ENCODE data around the gene NBDY.
"Not testable (repeated sequence)": the region's sequence is repeated elsewhere in the genome, so short reads cannot be mapped to it uniquely, and the experiment has no call there.

NBDY gene

DNA sequence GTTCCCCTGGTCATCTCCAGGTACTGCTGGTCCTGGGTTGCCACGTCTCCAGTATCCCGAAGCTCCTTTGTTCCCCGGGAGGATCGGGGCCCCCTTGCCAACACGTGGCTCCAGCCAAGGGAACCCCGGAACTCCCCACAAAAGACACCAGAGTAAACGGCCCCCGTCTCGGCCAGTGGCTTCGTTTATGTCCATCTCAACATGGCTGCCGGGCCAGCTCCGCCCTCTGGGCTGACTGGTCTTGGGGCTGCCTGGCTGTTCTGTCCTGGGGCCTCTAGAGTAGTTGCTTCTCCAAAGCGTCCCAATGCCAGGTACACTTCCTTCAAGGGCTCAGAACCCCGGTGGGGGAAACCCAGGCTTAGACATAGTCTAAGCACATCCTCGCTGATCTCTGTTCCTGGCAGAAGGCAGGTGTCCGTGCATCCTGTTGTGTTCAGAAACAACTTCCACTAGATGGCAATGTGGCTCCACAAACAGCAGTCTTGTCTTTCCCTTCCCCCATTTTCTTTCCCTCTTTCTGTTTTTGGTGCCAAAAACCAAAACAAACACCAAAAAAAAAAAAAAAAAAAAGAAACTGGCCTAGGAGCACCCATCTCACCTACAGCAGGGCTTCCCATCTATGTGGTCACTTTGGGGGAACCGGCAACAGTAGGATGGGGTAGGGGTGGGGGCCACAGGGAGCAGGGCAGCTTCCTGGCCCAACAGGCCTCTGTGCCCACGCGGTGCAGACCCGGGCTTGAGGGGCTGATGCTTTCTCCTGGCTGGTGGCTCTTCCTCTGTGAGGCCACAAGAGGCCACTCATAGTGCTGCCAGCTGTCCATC lies 35.3 kb downstream of the NBDY start:
- DNase-seq (ENCODE audit: low spot score), result peak; percentile 62

GRCh38 chrX:56764975-56765791 lies 36.1 kb downstream of the NBDY start:
- no peak for DNase-seq (ENCODE audit: low spot score)

DNA sequence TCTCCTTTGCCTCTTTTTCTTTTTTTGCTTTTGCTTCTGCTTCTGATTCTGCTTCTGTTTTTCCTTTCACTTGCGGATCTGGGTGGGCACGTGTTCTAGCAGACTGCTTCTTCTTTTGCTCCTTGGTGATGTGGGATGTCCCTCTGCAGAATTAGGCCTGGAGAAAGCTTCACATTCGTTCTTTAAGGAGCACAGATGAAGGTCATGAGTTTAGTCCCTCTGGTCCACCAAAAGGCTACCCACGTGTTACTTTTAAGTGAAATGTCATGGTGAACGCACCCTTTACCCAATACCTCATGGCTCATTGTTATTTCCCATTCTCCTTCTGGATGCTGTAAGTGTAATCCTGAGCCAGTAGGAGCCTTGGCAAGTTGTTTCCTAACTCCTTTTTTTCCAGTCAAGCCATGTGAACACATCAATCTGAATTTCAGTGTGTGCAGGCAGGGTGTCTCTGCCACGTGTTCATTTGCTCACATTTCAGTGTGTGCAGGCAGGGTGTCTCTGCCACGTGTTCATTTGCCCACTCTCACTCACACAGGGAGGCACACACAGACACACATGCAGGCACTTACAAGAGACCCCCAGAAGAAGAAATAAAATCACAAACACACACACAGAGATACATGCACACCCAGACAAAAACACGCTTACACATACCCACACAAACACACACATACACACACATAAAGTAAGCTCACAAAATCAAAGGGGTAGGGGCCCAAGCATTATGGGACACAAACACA lies 36.9 kb downstream of the NBDY start:
- no peak for DNase-seq (ENCODE audit: low spot score)

GRCh38 chrX:56766554-56767347 lies 37.7 kb downstream of the NBDY start:
- no peak for DNase-seq (ENCODE audit: low spot score)

GRCh38 chrX:56767348-56768119 lies 38.5 kb downstream of the NBDY start:
- not testable (repeated sequence) for DNase-seq (ENCODE audit: low spot score)

DNA sequence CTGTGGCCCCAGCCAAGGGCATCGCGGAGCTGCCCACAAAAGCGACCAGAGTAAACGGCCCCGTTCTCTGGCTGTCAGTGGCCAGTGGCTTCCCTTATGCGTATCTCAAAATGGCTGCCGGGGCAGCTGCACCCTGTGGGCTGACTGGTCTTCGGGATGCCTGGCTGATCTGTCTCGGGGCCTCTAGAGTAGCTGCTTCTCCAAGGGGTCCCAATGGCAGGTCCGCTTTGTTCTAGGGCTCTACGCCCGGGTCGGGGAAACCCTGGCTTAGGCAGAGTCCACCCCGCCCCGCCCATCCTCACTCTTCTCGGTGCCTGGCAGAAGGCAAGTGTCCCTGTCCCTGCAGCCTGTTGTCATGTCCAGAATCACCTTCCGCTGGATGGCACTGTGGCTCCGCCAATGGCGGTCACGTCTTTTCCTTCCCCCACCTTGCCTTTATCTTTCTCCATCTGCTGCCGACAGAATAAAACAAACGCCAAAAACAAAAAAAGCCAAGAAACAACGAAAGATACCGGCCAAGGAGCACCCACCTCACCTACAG lies 39.1 kb downstream of the NBDY start:
- not testable (repeated sequence) for DNase-seq (ENCODE audit: low spot score)

- DNase-seq (ENCODE audit: low spot score), result not testable (repeated sequence)
These were observed 43.9 kb downstream of the NBDY start for GRCh38 chrX:56772675-56773521.

GRCh38 chrX:56773522-56774060 lies 44.5 kb downstream of the NBDY start:
- not testable (repeated sequence) for DNase-seq (ENCODE audit: low spot score)

GRCh38 chrX:56778099-56778923 lies 49.3 kb downstream of the NBDY start:
- not testable (repeated sequence) for DNase-seq (ENCODE audit: low spot score)

- not testable (repeated sequence) for DNase-seq (ENCODE audit: low spot score)
These were observed 50.0 kb downstream of the NBDY start for GRCh38 chrX:56778924-56779468.

DNA sequence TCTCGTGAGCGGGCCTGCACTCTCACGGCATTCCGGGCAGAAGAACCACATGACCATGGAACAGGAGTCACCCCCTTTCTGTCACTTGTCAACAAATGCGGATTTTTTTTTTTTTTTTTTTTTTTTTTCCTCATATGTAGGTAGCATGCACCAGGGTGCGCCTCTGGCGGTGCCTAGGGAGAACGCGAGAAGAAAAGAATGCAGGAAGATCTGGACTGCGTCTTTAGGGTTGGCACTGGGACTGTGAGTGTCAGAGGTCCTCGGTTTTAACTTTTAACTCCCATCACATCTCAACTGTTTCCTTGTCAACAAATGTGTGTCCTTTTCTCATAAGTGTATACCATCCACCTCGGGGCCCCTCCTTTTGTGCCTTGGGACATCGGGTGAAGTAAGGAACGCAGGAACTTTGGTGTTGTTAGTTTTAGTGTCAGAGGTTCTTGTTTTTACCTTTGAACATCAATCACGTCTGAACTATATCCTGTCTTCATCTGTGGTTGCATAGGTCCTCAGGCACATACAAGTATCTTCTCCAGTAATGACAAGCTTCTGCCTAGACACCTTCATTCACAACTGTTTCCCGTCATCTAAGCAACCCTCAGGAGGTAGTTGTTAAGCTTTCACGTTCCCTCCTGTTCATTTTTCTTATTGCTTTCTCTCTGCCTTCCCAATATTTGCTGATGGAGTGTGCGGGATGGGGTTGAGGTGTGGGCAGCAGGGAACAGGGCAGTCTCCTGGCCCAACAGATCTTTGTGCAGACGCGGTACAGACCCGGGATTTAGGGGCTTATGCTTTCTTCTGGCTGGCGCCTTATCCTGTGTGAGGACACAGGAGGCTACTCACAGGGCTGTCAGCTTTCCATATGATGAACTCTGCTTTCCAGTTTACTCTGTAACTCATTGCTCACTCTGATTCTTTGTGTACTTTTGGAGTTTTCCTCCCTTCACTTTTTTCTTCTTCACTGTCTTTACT lies 51.9 kb downstream of the NBDY start:
- DNase-seq (ENCODE audit: low spot score), result not testable (repeated sequence)

- no peak for DNase-seq (ENCODE audit: low spot score)
These were observed 53.3 kb downstream of the NBDY start for GRCh38 chrX:56782352-56782751.

- DNase-seq (ENCODE audit: low spot score), result no peak
These were observed 53.9 kb downstream of the NBDY start for GRCh38 chrX:56782791-56783449.

GRCh38 chrX:56783450-56783831 lies 54.4 kb downstream of the NBDY start:
- no peak for DNase-seq (ENCODE audit: low spot score)

DNA sequence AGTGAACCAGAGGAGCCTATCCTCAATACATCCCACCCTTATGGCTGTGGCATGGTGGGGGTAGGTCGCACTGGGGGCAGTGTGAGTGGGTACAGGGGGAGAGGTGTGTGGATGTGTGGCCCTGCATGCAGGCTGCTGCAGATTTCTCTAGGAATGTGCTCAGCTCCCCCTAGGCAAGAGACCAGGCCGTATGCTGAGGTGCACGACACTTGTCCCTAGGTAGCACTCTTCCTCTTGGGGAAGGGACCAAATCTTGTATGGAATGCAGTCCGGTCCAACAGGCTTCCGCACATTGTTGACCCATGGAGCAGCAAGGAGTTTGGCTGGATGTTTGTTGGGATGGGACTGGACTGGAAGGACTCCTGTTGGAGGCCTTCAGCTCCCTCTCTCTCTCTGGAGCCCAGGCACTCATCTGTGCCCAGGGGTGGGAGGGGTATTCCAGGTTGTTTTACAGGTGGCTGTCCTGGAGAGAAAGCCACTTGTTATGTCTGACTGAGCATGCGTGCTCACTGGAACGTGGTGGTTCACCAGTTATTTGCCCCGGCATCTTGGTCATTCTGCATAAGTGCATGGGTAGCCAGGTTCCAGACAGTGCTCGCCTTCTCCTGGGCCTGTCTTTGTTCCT lies 55.1 kb downstream of the NBDY start:
- DNase-seq (ENCODE audit: low spot score), result no peak

DNA sequence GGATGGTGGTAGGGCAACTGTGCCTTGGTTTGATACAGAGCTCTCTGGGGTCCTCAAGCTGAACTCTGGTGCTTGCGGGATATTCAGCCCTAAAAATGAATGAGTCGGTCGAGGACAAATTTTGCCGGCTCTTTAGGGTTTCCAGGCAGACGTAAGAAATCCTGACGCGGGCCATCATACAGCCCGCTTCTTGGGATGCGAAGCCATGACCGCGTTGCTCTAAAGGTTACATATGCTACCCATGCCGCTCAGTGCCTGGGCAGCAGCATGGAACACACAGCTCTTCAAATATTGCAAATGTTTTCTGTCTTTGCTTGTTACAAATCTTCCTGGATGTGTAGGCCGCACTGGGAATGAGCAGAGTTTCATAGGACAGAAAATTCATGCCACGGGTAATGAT lies 55.6 kb downstream of the NBDY start:
- DNase-seq (ENCODE audit: low spot score), result no peak

Measured in hematopoietic multipotent progenitor cell treated with erythropoietin and hydrocortisone succinate and interleukin-3 and kit ligand, for 17 days (in vitro differentiated cells).